H9 (cell line): Measurements from ENCODE around the gene STARD4. TPM values are rescaled to one million over a fixed set of nuclear protein-coding genes. Genes with fewer than 3 reads are reported as not detected.

Experiments used
- DNase-seq: peaks from one replicate; pipeline ENCODE4 v3.0.0-alpha.2; 2017
- H2AFZ ChIP-seq: one replicate; pipeline ENCODE4 v1.6.1; 2013; ENCODE audit warnings: mild to moderate bottlenecking, low read length, control low read depth, moderate library complexity
- H2AK5ac ChIP-seq: 2 replicates; pipeline ENCODE4 v1.6.1; 2013; ENCODE audit warnings: low read length, control low read depth, mixed read lengths; ENCODE audit not compliant: insufficient read length
- H2BK120ac ChIP-seq: one replicate; pipeline ENCODE4 v1.6.1; 2013; ENCODE audit warnings: low read depth, mild to moderate bottlenecking, low read length, control low read depth, inconsistent platforms; ENCODE audit not compliant: poor library complexity, severe bottlenecking
- H2BK12ac ChIP-seq: 2 replicates; pipeline ENCODE4 v1.6.1; 2013; ENCODE audit warnings: low read length, control low read depth, mixed read lengths, low read depth; ENCODE audit not compliant: insufficient read length
- H2BK15ac ChIP-seq: 2 replicates; pipeline ENCODE4 v1.6.1; 2013; ENCODE audit warnings: low read depth, low read length, control low read depth
- H2BK20ac ChIP-seq: one replicate; pipeline ENCODE4 v1.6.1; 2013; ENCODE audit warnings: low read depth, mild to moderate bottlenecking, low read length, control low read depth, inconsistent platforms; ENCODE audit not compliant: poor library complexity, severe bottlenecking
- H2BK5ac ChIP-seq: 2 replicates; pipeline ENCODE4 v1.6.1; 2013; ENCODE audit warnings: low read length, control low read depth, mixed read lengths; ENCODE audit not compliant: insufficient read length
- H3K14ac ChIP-seq: 2 replicates; pipeline ENCODE4 v1.6.1; 2013; ENCODE audit warnings: low read length, control low read depth; ENCODE audit not compliant: insufficient read depth
- H3K18ac ChIP-seq: 2 replicates; pipeline ENCODE4 v1.6.1; 2013; ENCODE audit warnings: low read depth, mild to moderate bottlenecking, mixed read lengths, low read length, control low read depth; ENCODE audit not compliant: insufficient read length
- H3K23ac ChIP-seq: 2 replicates; pipeline ENCODE4 v1.6.1; 2013; ENCODE audit warnings: low read length, control low read depth, mixed read lengths, low read depth; ENCODE audit not compliant: insufficient read length
- H3K23me2 ChIP-seq: 2 replicates; pipeline ENCODE4 v1.6.1; 2013; ENCODE audit warnings: low read depth, mild to moderate bottlenecking, mixed read lengths, low read length, control low read depth; ENCODE audit not compliant: insufficient read length, poor library complexity, severe bottlenecking
- H3K27ac ChIP-seq: 2 replicates; pipeline ENCODE4 v1.5.1; 2013; ENCODE audit warnings: low read length, control low read depth, mixed read lengths, low read depth; ENCODE audit not compliant: insufficient read length
- H3K27me3 ChIP-seq: 2 replicates; pipeline ENCODE4 v1.6.1; 2013; ENCODE audit warnings: low read length, control low read depth, inconsistent platforms; ENCODE audit not compliant: insufficient read depth
- H3K4ac ChIP-seq: 2 replicates; pipeline ENCODE4 v1.6.1; 2013; ENCODE audit warnings: low read depth, mild to moderate bottlenecking, control low read depth, inconsistent platforms, low read length, moderate library complexity
- H3K4me1 ChIP-seq: 2 replicates; pipeline ENCODE4 v1.6.1; 2013; ENCODE audit warnings: low read length, control low read depth, inconsistent platforms; ENCODE audit not compliant: insufficient read depth
- H3K4me2 ChIP-seq: 2 replicates; pipeline ENCODE4 v1.6.1; 2013; ENCODE audit warnings: low read length, control low read depth, mixed read lengths; ENCODE audit not compliant: insufficient read length, insufficient read depth
- H3K56ac ChIP-seq: 2 replicates; pipeline ENCODE4 v1.6.1; 2013; ENCODE audit warnings: low read depth, mild to moderate bottlenecking, mixed read lengths, low read length, control low read depth; ENCODE audit not compliant: insufficient read length
- H3K79me1 ChIP-seq: 2 replicates; pipeline ENCODE4 v1.6.1; 2013; ENCODE audit warnings: low read depth, mild to moderate bottlenecking, moderate library complexity, low read length, control low read depth, inconsistent platforms; ENCODE audit not compliant: insufficient read depth, poor library complexity, severe bottlenecking
- H3K79me2 ChIP-seq: 2 replicates; pipeline ENCODE4 v1.6.1; 2013; ENCODE audit warnings: low read length, control low read depth, inconsistent platforms; ENCODE audit not compliant: insufficient read depth
- H3K9ac ChIP-seq: 2 replicates; pipeline ENCODE4 v1.6.1; 2013; ENCODE audit warnings: low read length, control low read depth, mixed read lengths; ENCODE audit not compliant: insufficient read length; ENCODE audit errors: extremely low read depth
- H3K9me3 ChIP-seq: one replicate; pipeline ENCODE4 v1.6.1; 2013; ENCODE audit warnings: low read depth, low read length, inconsistent platforms; ENCODE audit not compliant: control insufficient read depth
- H3T11ph ChIP-seq: one replicate; pipeline ENCODE4 v1.6.1; 2013; ENCODE audit warnings: mild to moderate bottlenecking, low read length, control low read depth, inconsistent platforms
- H4K20me1 ChIP-seq: one replicate; pipeline ENCODE4 v1.6.1; 2013; ENCODE audit not compliant: control insufficient read depth, insufficient read length, insufficient read depth
- H4K5ac ChIP-seq: 2 replicates; pipeline ENCODE4 v1.6.1; 2013; ENCODE audit warnings: low read depth, mild to moderate bottlenecking, mixed read lengths, low read length, control low read depth; ENCODE audit not compliant: insufficient read length
- H4K8ac ChIP-seq: replicated peaks from 2 replicates; pipeline ENCODE4 v1.6.1; 2013; ENCODE audit warnings: low read length, control low read depth, mixed read lengths, low read depth; ENCODE audit not compliant: insufficient read length
- H4K91ac ChIP-seq: 2 replicates; pipeline ENCODE4 v1.6.1; 2013; ENCODE audit warnings: low read depth, mild to moderate bottlenecking, moderate library complexity, mixed read lengths, low read length, control low read depth; ENCODE audit not compliant: insufficient read length
- H3K27ac Mint-ChIP-seq, 3 experiments: 2 replicates in 2 of 3; 3 replicates in 1 of 3; pipeline ENCODE4 v1.8.0; 2020 to 2021; ENCODE audit warnings: mixed read lengths in 3 of 3, mild to moderate bottlenecking in 1 of 3, moderate library complexity in 1 of 3
- H3K27me3 Mint-ChIP-seq: 2 replicates; pipeline ENCODE4 v1.8.0; 2021; ENCODE audit warnings: low read depth, mild to moderate bottlenecking, moderate library complexity, mixed read lengths
- H3K36me3 Mint-ChIP-seq, 3 experiments: 2 replicates in 2 of 3; 3 replicates in 1 of 3; pipeline ENCODE4 v1.8.0; 2020 to 2021; ENCODE audit warnings: low read depth in 3 of 3, mixed read lengths in 3 of 3; ENCODE audit not compliant: insufficient read depth in 1 of 3
- H3K4me1 Mint-ChIP-seq, 2 experiments: 2 replicates each; pipeline ENCODE4 v1.8.0; 2020; ENCODE audit warnings: mixed read lengths in 2 of 2
- H3K4me3 Mint-ChIP-seq, 2 experiments: 2 replicates in 1 of 2; 3 replicates in 1 of 2; pipeline ENCODE4 v1.8.0; 2020 to 2021; ENCODE audit warnings: mild to moderate bottlenecking in 2 of 2, mixed read lengths in 2 of 2, moderate library complexity in 1 of 2
- H3K9me3 Mint-ChIP-seq, 2 experiments: 2 replicates in 1 of 2; 3 replicates in 1 of 2; pipeline ENCODE4 v1.8.0; 2020; ENCODE audit warnings: mild to moderate bottlenecking in 2 of 2, mixed read lengths in 2 of 2, moderate library complexity in 1 of 2
- WGBS: extraction: QIAGEN DNeasy Blood & Tissue Kit; methylation state at CpG from one replicate; pipeline ENCODE4 v1.1.7; 2013; ENCODE audit warnings: missing lambda C conversion rate, low lambda C conversion rate, mixed read lengths; ENCODE audit not compliant: insufficient read length; ENCODE audit errors: extremely low coverage; 5-methylcytosine and 5-hydroxymethylcytosine counted together
- total RNA-seq: library from RNA; stranded (reverse); gene quantifications from 2 replicates; pipeline ENCODE4 v1.2.1, GENCODE V29; 2021
- TF ChIP-seq, protein P1 (sequence below): fragments of 200-600 bp; sonication (generic); conservative IDR thresholded peaks from 3 replicates; pipeline ENCODE4 v1.8.0; 2021; ENCODE audit warnings: antibody characterized with exemption, mild to moderate bottlenecking

Gene STARD4
- total RNA-seq, 1 experiment from 2014 or later: 28.7 TPM

GRCh38 chr5:111557111-111557510 lies 44.8 kb upstream of the STARD4 start:
- Histone ChIP-seq H2AFZ (no peak overlapping the region), H3K56ac (no peak overlapping the region), H2BK20ac (no peak overlapping the region), H2BK15ac (no peak overlapping the region), H3K23me2 (no peaks in the 10 kb centered on the region), H2BK12ac (no peak overlapping the region), H2BK5ac (no peak overlapping the region), H3K79me2 (no peaks in the 10 kb centered on the region), H3K23ac (no peak overlapping the region), H3K27me3 (no peaks in the 10 kb centered on the region), H4K20me1 (no peaks in the 10 kb centered on the region), H3K4ac (no peak overlapping the region), H3K18ac (no peak overlapping the region), H2AK5ac (no peak overlapping the region), H3T11ph (no peak overlapping the region), H3K27ac (no peak overlapping the region), H3K14ac (no peak overlapping the region), H4K8ac (no peak overlapping the region), H4K5ac (no peak overlapping the region), H3K9ac (no peak overlapping the region), H3K9me3 (no peaks in the 10 kb centered on the region), H4K91ac (no peak overlapping the region), H2BK120ac (no peak overlapping the region), H3K4me2 (no peak overlapping the region), H3K4me1 (peaks cover 5% of the 10 kb centered on the region; the same call in 1 of the 2 replicates), H3K79me1 (no peaks in the 10 kb centered on the region)
- TF ChIP-seq, protein P1, sequence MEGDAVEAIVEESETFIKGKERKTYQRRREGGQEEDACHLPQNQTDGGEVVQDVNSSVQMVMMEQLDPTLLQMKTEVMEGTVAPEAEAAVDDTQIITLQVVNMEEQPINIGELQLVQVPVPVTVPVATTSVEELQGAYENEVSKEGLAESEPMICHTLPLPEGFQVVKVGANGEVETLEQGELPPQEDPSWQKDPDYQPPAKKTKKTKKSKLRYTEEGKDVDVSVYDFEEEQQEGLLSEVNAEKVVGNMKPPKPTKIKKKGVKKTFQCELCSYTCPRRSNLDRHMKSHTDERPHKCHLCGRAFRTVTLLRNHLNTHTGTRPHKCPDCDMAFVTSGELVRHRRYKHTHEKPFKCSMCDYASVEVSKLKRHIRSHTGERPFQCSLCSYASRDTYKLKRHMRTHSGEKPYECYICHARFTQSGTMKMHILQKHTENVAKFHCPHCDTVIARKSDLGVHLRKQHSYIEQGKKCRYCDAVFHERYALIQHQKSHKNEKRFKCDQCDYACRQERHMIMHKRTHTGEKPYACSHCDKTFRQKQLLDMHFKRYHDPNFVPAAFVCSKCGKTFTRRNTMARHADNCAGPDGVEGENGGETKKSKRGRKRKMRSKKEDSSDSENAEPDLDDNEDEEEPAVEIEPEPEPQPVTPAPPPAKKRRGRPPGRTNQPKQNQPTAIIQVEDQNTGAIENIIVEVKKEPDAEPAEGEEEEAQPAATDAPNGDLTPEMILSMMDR: no peak
- Mint-ChIP-seq H3K27me3 (no peaks in the 10 kb centered on the region; the same call in 1 of the 2 replicates), H3K27ac (no peak overlapping the region), H3K4me1 (peaks cover 20 to 30% of the 10 kb centered on the region in 2 experiments), H3K4me3 (no peak overlapping the region), H3K36me3 (peaks cover 0 to 18% (median 4%) of the 10 kb centered on the region in 3 experiments; a peak in 4 of 7 replicates), H3K9me3 (peaks cover 9 to 12% of the 10 kb centered on the region in 2 experiments)
- no peak for DNase-seq
- no CpG with 5 or more reads among the region's 1 CpG for WGBS
